ENCODE measurements around the gene CLDN16.

The CLDN16 gene

GRCh38 chr3:190382082-190382481 is 5.9 kb upstream of the CLDN16 start:
- peak; percentile 71 for DNase-seq (ENCODE audit: low spot score)
- no peak for TF ChIP-seq CTCF (conservative IDR thresholded peaks at IDR 0.05; ENCODE audit: low read depth)
- H3K27ac ChIP-seq = no peak overlapping the region
- ChIA-PET POLR2A (ENCODE audit: low non-redundant PET) (no interaction called here), CTCF (interaction anchor here (0.6 kb wide), 1 partner anchor 502 kb away, joined by 3 read pairs; no protein-coding TSS in a partner anchor)

- no peak overlapping the region for H3K27ac ChIP-seq
- peak; percentile 67 for DNase-seq (ENCODE audit: low spot score)
- TF ChIP-seq CTCF (conservative IDR thresholded peaks at IDR 0.05; ENCODE audit: low read depth) = peak; percentile 60
- CTCF ChIA-PET = interaction anchor here (0.6 to 2.2 kb wide), 27 partner anchors 11 to 1184 kb away, joined by 3 to 23 read pairs (median 3); partner anchors contain the start of gene IL1RAP
- POLR2A ChIA-PET (ENCODE audit: low non-redundant PET) = interaction anchor here (0.6 kb wide), 1 partner anchor 153 kb away, joined by 7 read pairs; no protein-coding TSS in a partner anchor
These were observed 3.6 kb upstream of the CLDN16 start for GRCh38 chr3:190384309-190384756.

GRCh38 chr3:190385731-190386688 is 2.0 kb upstream of the CLDN16 start:
- H3K27ac ChIP-seq = no peak overlapping the region
- peak; percentile 90 for DNase-seq (ENCODE audit: low spot score)
- TF ChIP-seq CTCF (conservative IDR thresholded peaks at IDR 0.05; ENCODE audit: low read depth) = no peak
- POLR2A ChIA-PET (ENCODE audit: low non-redundant PET) = no interaction called here
- CTCF ChIA-PET = interaction anchor here (0.6 kb wide), 2 partner anchors 77 to 1028 kb away, joined by 3 read pairs; no protein-coding TSS in a partner anchor

- POLR2A ChIA-PET (ENCODE audit: low non-redundant PET) = no interaction called here
These were observed 740 bp downstream of the CLDN16 start for GRCh38 chr3:190388703-190389102.

GRCh38 chr3:190396001-190396400 is 8.0 kb downstream of the CLDN16 start:
- TF ChIP-seq CTCF (conservative IDR thresholded peaks at IDR 0.05; ENCODE audit: low read depth) = no peak
- CTCF ChIA-PET = no interaction called here
- POLR2A ChIA-PET (ENCODE audit: low non-redundant PET) = no interaction called here
- H3K27ac ChIP-seq = no peak overlapping the region
- DNase-seq (ENCODE audit: low spot score) = no peak

More at GRCh38 chr3:190388703-190389102, 740 bp downstream of the CLDN16 start:
- TF ChIP-seq CTCF (conservative IDR thresholded peaks at IDR 0.05; ENCODE audit: low read depth) = no peak
- CTCF ChIA-PET = interaction anchor here (0.6 kb wide), 1 partner anchor 54 kb away, joined by 4 read pairs; no protein-coding TSS in a partner anchor
- no peak for DNase-seq (ENCODE audit: low spot score)
- H3K27ac ChIP-seq = no peak overlapping the region

GRCh38 chr3:190397889-190398288 is 9.9 kb downstream of the CLDN16 start:
- no peak for TF ChIP-seq CTCF (conservative IDR thresholded peaks at IDR 0.05; ENCODE audit: low read depth)
- H3K27ac ChIP-seq = no peak overlapping the region
- CTCF ChIA-PET = interaction anchor here (0.6 kb wide), 1 partner anchor 173 kb away, joined by 3 read pairs; no protein-coding TSS in a partner anchor
- POLR2A ChIA-PET (ENCODE audit: low non-redundant PET) = no interaction called here
- DNase-seq (ENCODE audit: low spot score) = no peak
